Stimulated activated CD4-positive, alpha-beta T cell treated with anti-CD3 and anti-CD28 coated beads, Interleukin-15, amount 100 ng/mL, for 48 hours (primary cell): Measurements from ENCODE around the gene ANXA2.

Source experiments
- DNase-seq, 2 donors: peaks; one replicate each; pipeline ENCODE4 v3.0.0-alpha.2; 2020; ENCODE audit warnings: low read depth in 2 of 2

ANXA2 gene

GRCh38 chr15:60370105-60370868, 27.5 kb downstream of the ANXA2 start:
- no peak for DNase-seq

DNA sequence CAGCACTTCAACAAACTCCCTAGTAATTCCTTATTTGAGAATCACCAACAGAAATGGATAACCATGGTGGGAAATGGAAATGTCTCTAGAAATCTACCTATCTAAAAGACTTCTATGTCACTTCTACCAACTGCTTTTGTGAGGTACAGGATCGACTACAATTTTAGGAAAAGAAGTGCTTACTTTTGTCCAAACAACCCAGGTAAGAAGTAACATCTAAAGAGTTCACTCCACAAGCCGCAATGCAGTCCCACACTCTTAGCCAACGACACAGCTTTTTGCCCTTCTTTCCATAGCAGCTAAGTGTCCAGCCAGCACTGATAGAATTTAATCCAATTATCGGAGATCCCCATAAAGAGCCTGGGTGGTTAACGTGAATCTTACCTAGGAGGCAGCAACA, 28.1 kb downstream of the ANXA2 start:
- no peak for DNase-seq

GRCh38 chr15:60364612-60364924, 33.2 kb downstream of the ANXA2 start:
- no peak for DNase-seq

DNA sequence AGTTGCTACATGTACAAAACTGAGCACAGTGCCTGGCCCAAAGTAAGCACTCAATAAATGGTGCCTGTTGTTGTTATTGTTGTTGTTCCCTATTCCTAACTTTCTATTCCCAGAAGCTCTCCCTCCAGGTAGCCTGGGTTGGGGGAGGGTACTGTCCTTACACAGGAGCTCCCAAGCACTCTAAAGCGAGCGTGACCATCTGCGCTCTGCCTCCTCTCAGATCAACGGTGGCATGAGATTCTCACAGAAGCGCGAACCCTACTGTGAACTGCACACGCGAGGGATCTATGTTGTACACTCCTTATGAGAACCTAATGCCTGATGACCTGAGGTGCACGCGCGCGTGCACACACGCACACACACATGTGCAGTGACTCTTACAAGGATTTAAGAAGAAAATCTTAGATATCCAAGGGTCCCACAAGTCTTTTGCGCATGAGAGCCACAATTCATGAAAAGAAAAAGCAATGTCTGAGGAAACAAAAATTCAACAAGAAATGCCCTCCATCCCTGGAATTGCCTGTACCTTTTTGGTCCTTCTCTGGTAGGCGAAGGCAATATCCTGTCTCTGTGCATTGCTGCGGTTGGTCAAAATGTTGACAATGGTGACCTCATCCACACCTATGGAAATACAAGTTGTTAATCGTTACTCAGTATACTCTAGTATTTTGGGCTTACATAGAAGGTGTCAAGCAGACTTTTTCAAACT, 33.7 kb downstream of the ANXA2 start:
- DNase-seq = no peak

GRCh38 chr15:60363087-60363549, 34.7 kb downstream of the ANXA2 start:
- no peak for DNase-seq

DNA sequence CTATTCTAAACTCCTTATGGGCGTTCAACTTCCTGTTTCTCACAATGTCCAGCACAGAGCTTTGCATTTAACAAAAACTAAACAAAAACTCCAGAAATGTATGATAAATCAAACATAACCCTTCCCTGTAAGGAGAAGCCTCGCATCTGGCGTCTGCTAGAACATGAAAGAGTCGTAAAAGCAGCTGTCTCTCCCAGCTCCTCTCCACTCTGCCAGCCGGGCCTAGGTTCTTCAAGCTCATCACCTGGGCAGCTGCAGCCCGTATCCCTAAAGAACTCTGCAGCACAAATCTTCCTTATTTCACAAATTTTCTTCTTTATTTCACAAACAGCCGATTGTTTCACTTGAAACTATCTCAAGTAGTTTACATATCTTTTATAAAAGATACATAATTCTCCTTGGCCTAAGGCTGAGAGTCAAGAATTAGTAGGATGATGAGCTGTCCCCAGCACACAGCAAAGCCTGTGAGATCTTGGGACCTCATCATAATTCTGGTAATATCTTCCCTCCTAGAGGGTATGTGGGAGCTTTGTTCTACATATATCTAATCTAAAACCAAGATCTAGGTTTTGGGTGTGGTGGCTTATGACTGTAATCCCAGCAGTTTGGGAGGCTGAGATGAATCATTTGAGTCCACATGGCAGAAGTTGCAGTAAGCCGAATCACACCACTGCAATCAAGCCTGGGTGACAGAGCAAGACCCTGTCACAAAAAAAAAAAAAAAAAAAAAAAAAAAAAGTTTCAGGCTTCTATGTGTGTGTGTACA, 35.3 kb downstream of the ANXA2 start:
- peak; percentile 30 to 48 for DNase-seq

DNA sequence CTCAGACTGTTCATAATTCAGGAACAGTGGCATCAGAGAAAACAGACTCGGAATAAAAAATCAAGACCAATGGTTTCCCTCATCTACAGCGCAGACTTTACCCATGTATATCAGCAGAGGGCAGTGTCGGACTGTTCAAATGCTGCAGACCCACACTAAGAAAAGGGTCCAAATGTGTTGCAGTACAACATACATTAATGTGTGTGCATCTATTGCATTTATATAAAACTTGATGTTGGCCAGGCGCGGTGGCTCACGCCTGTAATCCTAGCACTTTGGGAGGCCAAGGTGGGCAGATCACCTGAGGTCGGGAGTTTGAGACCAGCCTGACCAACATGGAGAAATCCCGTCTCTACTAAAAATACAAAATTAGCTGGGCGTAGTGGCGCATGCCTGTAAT, 38.0 kb downstream of the ANXA2 start:
- DNase-seq = peak; percentile 6 to 25

DNA sequence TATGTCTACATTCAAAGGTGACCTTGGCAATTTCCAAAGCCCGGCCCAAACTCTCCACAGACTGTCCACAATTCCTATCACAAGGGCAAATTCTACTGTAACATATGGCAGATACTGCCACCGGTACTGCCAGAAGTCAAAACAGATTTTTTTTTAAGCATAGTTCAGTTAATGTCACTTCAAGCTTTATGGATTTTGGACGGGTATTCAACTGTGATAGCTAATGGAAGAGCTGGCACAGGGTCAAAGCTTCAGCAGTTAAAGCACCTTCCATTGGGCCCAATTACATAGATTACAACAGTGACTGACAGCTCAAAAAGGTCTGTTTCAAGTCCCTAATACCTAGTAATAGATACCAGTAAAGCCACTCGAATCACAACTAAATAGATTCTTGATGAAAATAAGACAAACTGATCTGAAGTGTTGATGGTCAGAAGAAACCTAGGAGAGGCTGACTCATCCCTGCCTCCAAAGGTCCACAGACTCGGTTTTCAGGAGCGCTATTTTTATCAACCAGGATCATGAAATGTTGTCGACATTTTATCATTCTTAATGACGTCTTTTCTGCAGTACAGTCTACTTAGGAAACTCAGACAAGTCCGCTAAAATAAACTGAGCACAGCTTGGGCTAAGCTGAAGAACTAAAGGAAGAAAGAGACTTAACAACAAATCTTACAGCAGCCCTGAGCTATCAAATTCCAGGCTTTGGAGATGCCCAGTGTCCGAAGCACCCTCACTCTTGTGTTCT, 38.7 kb downstream of the ANXA2 start:
- no peak for DNase-seq

GRCh38 chr15:60356832-60357231, 41.0 kb downstream of the ANXA2 start:
- no peak for DNase-seq

- DNase-seq = no peak
These were observed 42.5 kb downstream of the ANXA2 start for GRCh38 chr15:60355148-60355857.

DNA sequence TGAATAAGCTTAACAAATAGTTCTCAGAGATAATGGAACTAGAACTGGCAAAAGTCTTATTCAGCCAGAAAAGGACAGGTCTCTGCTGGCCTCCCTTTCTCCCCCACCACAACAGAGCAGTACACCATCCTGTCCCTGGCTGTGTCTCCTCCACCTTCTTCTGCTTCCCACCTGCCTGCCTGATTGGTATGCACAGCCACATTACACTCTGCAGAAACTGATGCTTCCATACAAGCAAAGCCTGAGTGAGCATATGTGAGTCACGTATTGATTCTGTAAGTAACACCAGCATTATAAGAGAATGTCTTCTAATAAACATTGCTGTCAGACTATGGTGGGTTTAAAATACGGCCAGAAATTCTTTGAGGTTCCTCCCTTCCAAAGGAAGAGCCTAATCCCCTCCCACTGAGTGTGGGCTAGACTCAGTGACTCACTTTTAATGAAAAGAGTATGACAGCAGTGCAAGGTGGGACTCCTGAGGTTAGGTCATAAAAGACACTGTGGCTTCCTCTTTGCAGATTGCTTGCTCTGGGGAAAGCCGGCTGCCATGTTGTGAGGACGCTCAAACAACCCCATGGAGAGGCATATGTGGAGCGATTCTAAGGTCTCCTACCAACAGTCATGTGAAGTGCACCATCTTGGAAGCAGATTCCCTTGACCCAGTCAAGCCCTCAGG, 44.4 kb downstream of the ANXA2 start:
- no peak for DNase-seq

DNA sequence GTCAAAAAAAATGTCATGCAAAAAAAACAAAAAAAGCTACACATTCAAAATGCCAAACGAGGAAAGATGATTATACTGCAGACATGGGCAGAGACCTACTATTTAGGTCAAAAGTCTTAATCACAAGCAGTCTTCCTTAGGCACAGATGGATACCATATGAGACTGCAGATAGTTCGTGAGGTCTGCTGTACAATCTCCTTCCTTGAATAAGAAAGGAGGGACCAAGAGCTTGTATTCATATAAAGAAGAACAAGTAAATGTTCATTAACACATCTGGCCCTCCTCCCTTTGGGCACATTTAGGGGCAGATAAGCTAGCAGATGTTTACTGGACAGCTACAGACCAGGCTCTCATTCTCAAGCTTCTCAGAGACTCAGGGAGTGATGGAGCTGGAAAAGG, 45.3 kb downstream of the ANXA2 start:
- DNase-seq = no peak

GRCh38 chr15:60351066-60351465, 46.7 kb downstream of the ANXA2 start:
- no peak for DNase-seq

- no peak for DNase-seq
These were observed 47.7 kb downstream of the ANXA2 start for GRCh38 chr15:60350108-60350507.

- DNase-seq = no peak
These were observed 48.2 kb downstream of the ANXA2 start for GRCh38 chr15:60349589-60349988.

GRCh38 chr15:60347480-60348049, 50.2 kb downstream of the ANXA2 start:
- no peak for DNase-seq

DNA sequence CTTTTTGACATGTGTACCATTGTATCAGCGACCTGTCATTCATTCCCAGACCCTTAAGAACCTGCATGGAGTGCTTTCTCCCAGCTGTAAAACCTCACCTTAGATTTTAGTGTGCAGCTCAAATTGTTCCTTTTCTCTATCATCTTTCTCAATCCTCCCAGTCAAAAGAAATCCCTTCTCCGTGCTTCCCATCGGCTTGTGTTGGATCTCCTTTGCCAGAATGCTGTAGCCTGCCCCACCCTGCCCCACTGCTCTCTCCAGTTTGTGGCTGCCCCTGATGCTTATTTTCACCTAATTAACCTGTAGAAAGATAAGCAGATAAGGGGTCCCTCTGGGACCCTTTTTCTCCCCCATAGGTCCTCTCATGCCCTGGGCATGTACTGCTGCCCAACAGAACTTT, 51.1 kb downstream of the ANXA2 start:
- DNase-seq = no peak

- DNase-seq = no peak
These were observed 51.7 kb downstream of the ANXA2 start for GRCh38 chr15:60346077-60346476.

DNA sequence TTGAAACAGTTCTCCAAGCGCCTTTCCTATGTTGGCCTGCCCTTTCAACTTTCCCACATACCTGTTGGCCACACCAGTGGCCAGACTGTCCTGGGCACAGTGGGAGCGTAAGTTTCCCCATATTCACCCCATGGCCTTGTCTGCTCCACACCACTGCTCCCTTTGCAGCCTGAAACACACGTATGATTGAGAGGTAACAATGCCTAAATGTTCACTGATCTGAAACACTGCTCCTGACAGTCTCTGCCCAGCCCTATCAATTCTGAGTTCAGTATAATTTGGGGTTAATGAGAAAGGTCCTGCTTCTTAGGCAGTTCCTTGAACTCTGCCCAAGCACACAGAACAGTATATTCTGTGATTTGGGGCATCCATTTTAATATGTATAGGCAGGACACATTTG, 52.2 kb downstream of the ANXA2 start:
- DNase-seq = no peak

GRCh38 chr15:60344987-60345386, 52.8 kb downstream of the ANXA2 start:
- no peak for DNase-seq
